Calu3 (cell line): ENCODE results near the gene PRAME. TPM values are rescaled to one million over a fixed set of nuclear protein-coding genes. Genes with fewer than 3 reads are reported as not detected.
"Not testable (repeated sequence)": the region's sequence is repeated elsewhere in the genome, so short reads cannot be mapped to it uniquely, and the experiment has no call there.

Experiments used
- BruUV-seq: library from RNA; stranded (reverse); fragments of 400-500 nt; replicated peaks from 2 replicates; lab custom pipeline; 2021; lab: Mats Ljungman, UMichigan
- CTCF ChIA-PET: fragments of 300-600 bp; sonication (Branson Sonifier 250); formaldehyde crosslinking; loops from one replicate; lab custom pipeline; 2022; ENCODE audit warnings: antibody characterized with exemption; lab: Charles Lee
- DNase-seq: peaks from one replicate; pipeline ENCODE4 v3.0.0; 2022
- H3K27ac Mint-ChIP-seq: one replicate; pipeline ENCODE4 v1.8.0; 2022; ENCODE audit warnings: mixed read lengths; ENCODE audit not compliant: unreplicated experiment
- H3K27me3 Mint-ChIP-seq: one replicate; pipeline ENCODE4 v1.8.0; 2022; ENCODE audit warnings: mixed read lengths; ENCODE audit not compliant: unreplicated experiment
- H3K36me3 Mint-ChIP-seq: one replicate; pipeline ENCODE4 v1.8.0; 2022; ENCODE audit warnings: mild to moderate bottlenecking, moderate library complexity, mixed read lengths; ENCODE audit not compliant: insufficient read depth, unreplicated experiment
- H3K4me1 Mint-ChIP-seq: one replicate; pipeline ENCODE4 v1.8.0; 2022; ENCODE audit warnings: mild to moderate bottlenecking, low read depth, mixed read lengths; ENCODE audit not compliant: unreplicated experiment
- H3K4me3 Mint-ChIP-seq: one replicate; pipeline ENCODE4 v1.8.0; 2022; ENCODE audit warnings: mild to moderate bottlenecking, low read depth, moderate library complexity, mixed read lengths; ENCODE audit not compliant: unreplicated experiment
- H3K9me3 Mint-ChIP-seq: one replicate; pipeline ENCODE4 v1.8.0; 2022; ENCODE audit warnings: low read depth, mixed read lengths; ENCODE audit not compliant: unreplicated experiment
- intact Hi-C: fragments of 100-400 bp; cut with micrococcal nuclease; formaldehyde crosslinking; loops from one replicate; pipeline ENCODE4 v1.10.0; 2022; ENCODE audit not compliant: unreplicated experiment
- total RNA-seq: library from RNA; stranded (reverse); gene quantifications from 2 replicates; pipeline ENCODE4 v1.2.3, GENCODE V29; 2022
- TF ChIP-seq, protein P1 (sequence below): fragments of 200-600 bp; IDR thresholded peaks from one replicate; pipeline ENCODE4 v1.8.0; 2022; ENCODE audit warnings: antibody characterized with exemption; ENCODE audit not compliant: unreplicated experiment

The PRAME gene
- total RNA-seq, 1 experiment from 2014 or later, result 2.6 TPM

DNA sequence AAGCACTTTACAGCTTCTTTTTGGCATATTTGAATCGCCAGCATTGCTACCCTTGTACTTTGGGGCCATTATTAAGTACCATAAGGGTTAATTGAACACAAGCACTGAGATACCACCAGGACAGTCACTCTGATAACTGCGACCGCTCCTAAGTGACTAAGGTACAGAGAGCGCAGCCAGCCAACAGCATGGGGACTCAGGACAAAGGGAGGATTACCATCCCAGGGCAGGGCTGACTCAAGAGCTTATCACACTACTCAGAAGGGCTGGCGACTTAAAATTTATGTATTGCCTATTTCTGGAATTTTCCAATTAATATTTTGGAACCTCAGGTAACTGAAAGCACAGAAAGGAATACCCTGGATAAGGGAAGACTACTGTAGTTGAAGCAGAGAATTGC, 39.5 kb downstream of the PRAME start:
- no peak overlapping the region for H3K27ac Mint-ChIP-seq
- H3K36me3 Mint-ChIP-seq, result no peaks in the 10 kb centered on the region
- TF ChIP-seq, protein P1, sequence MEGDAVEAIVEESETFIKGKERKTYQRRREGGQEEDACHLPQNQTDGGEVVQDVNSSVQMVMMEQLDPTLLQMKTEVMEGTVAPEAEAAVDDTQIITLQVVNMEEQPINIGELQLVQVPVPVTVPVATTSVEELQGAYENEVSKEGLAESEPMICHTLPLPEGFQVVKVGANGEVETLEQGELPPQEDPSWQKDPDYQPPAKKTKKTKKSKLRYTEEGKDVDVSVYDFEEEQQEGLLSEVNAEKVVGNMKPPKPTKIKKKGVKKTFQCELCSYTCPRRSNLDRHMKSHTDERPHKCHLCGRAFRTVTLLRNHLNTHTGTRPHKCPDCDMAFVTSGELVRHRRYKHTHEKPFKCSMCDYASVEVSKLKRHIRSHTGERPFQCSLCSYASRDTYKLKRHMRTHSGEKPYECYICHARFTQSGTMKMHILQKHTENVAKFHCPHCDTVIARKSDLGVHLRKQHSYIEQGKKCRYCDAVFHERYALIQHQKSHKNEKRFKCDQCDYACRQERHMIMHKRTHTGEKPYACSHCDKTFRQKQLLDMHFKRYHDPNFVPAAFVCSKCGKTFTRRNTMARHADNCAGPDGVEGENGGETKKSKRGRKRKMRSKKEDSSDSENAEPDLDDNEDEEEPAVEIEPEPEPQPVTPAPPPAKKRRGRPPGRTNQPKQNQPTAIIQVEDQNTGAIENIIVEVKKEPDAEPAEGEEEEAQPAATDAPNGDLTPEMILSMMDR, result no peak
- DNase-seq, result no peak
- no peaks in the 10 kb centered on the region for H3K9me3 Mint-ChIP-seq
- CTCF ChIA-PET, result interaction anchor here (1.1 kb wide), 1 partner anchor 312 kb away, joined by 3 read pairs; no protein-coding TSS in a partner anchor
- H3K4me1 Mint-ChIP-seq, result no peaks in the 10 kb centered on the region
- H3K27me3 Mint-ChIP-seq, result peaks cover 47% of the 10 kb centered on the region
- H3K4me3 Mint-ChIP-seq, result no peak overlapping the region
- BruUV-seq, result no TSS peak
- intact Hi-C loops, result no loop called here

DNA sequence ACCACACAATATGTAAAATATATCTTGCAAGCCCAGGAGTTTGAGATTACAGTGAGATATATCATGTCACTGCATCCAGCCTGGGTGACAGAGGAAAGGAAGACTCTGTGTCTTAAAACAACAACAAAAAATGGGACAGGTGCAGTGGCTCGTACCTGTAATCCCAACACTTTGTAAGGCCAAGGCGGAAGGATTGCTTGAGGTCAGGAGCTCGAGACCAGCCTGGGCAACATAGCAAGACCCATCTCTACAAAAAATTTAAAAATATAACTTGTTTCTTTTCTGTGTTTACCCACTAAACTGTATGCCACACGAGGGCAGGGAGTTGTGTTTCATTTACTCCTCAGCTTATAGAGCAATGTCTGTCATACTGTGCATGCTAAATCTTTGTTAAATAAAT, 42.1 kb downstream of the PRAME start:
- Mint-ChIP-seq H3K36me3 (no peaks in the 10 kb centered on the region), H3K4me1 (no peaks in the 10 kb centered on the region), H3K27ac (no peak overlapping the region), H3K27me3 (peaks cover 54% of the 10 kb centered on the region), H3K4me3 (no peak overlapping the region), H3K9me3 (no peaks in the 10 kb centered on the region)
- no TSS peak for BruUV-seq
- intact Hi-C loops, result no loop called here
- TF ChIP-seq, protein P1, result no peak
- CTCF ChIA-PET, result no interaction called here
- DNase-seq, result no peak

DNA sequence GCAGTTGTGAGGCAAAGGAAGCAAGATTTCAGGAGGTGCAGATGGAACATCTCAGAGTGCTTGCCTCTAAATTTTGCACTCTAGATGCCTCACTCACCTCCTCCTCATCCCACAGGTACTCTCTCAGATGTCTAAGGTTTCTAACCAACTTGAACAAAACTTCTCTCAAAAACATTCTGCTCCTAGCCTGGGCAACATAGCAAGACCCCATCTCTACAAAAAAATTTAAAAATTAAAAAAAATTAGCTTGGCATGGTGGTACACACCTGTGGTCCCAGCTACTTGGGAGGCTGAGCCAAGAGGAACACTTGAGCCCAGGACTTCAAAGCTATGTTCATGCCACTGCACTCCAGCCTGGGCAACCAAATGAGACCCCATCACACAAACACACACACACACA, 43.2 kb downstream of the PRAME start:
- peaks cover 65% of the 10 kb centered on the region for H3K27me3 Mint-ChIP-seq
- no peak overlapping the region for H3K27ac Mint-ChIP-seq
- no peak for DNase-seq
- no peaks in the 10 kb centered on the region for H3K36me3 Mint-ChIP-seq
- TF ChIP-seq, protein P1, result no peak
- H3K4me3 Mint-ChIP-seq, result no peak overlapping the region
- H3K9me3 Mint-ChIP-seq, result no peaks in the 10 kb centered on the region
- intact Hi-C loops, result no loop called here
- no TSS peak for BruUV-seq
- CTCF ChIA-PET, result no interaction called here
- no peaks in the 10 kb centered on the region for H3K4me1 Mint-ChIP-seq

DNA sequence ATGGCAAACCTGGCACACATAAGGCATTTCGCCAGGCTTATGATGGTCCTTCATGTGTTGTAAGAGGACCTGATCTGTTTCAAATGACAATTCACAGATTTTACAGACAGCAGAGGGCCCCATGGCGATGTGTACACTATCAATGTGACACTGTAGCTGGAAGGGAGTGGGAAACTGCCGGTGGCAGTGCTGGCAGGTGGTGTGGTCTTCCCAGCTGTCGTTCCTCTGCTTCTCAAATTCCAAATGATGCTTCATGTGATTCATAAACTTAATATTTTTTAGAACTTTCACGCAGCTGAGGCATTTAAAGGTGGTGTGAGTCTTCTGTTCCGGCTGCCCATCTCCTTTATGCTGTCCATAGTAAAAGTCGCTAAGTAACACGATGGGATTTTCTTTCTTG, 44.6 kb downstream of the PRAME start:
- H3K27ac Mint-ChIP-seq, H3K4me1 Mint-ChIP-seq, CTCF ChIA-PET, BruUV-seq, intact Hi-C loops, DNase-seq, H3K4me3 Mint-ChIP-seq, H3K9me3 Mint-ChIP-seq, H3K36me3 Mint-ChIP-seq: not testable (repeated sequence)
- peaks cover 66% of the 10 kb centered on the region for H3K27me3 Mint-ChIP-seq

DNA sequence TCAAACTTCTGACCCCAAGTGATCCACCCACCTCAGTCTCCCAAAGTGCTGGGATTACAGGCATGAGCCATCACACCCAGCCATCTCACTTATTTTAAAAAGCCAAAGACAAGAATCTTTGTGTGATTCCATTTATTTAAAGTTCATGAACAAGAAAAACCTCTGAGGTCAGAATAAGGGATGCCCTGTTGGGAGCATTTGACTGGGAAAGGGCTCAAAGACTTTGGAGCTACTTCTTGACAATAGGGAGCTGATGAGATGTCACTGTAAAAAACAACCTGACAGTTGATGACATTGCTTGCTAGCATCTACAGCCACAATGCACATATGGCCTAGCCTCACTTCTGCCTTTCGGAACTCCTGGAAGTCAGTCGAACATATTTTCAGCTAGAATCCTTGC, 45.4 kb downstream of the PRAME start:
- Mint-ChIP-seq H3K27ac (no peak overlapping the region), H3K36me3 (peaks cover 3% of the 10 kb centered on the region), H3K4me1 (no peaks in the 10 kb centered on the region), H3K9me3 (peaks cover 2% of the 10 kb centered on the region), H3K27me3 (peaks cover 66% of the 10 kb centered on the region), H3K4me3 (no peak overlapping the region)
- TF ChIP-seq, protein P1, result no peak
- intact Hi-C loops, result no loop called here
- no peak for DNase-seq
- CTCF ChIA-PET, result interaction anchor here (0.6 kb wide), 1 partner anchor 17 kb away, joined by 4 read pairs; no protein-coding TSS in a partner anchor
- no TSS peak for BruUV-seq
